GM12891 (cell line): ENCODE measurements around the gene DAB2IP.

Experiments used
- DNase-seq: peaks from one replicate; pipeline ENCODE4 v3.0.0; 2011; ENCODE audit warnings: low spot score; ENCODE audit not compliant: insufficient read length
- FAIRE-seq: peaks from 2 replicates; lab custom pipeline; 2011; peaks lifted over from hg19 to GRCh38; lab: Jason Lieb, UNC
- PAX5 ChIP-seq: IDR thresholded peaks from 2 replicates; pipeline ENCODE4 v1.6.1; 2011; ENCODE audit warnings: low read length, moderate library complexity, mild to moderate bottlenecking; ENCODE audit not compliant: insufficient read depth, severe bottlenecking
- POLR2A ChIP-seq: IDR thresholded peaks from 2 replicates; pipeline ENCODE4 v1.6.1; 2011; ENCODE audit warnings: low read depth, low read length, control low read depth
- POLR2AphosphoS5 ChIP-seq: IDR thresholded peaks from 2 replicates; pipeline ENCODE4 v1.6.1; 2011; ENCODE audit warnings: low read depth, low read length, control low read depth
- POU2F2 ChIP-seq: IDR thresholded peaks from 2 replicates; pipeline ENCODE4 v1.6.1; 2011; ENCODE audit warnings: low read depth, mild to moderate bottlenecking, control low read depth, low read length, moderate library complexity
- SPI1 ChIP-seq: IDR thresholded peaks from 2 replicates; pipeline ENCODE4 v1.6.1; 2011; ENCODE audit warnings: low read depth, low read length, control low read depth
- TAF1 ChIP-seq: IDR thresholded peaks from 2 replicates; pipeline ENCODE4 v1.6.1; 2011; ENCODE audit warnings: low read depth, low read length, control low read depth

The DAB2IP gene

DNA sequence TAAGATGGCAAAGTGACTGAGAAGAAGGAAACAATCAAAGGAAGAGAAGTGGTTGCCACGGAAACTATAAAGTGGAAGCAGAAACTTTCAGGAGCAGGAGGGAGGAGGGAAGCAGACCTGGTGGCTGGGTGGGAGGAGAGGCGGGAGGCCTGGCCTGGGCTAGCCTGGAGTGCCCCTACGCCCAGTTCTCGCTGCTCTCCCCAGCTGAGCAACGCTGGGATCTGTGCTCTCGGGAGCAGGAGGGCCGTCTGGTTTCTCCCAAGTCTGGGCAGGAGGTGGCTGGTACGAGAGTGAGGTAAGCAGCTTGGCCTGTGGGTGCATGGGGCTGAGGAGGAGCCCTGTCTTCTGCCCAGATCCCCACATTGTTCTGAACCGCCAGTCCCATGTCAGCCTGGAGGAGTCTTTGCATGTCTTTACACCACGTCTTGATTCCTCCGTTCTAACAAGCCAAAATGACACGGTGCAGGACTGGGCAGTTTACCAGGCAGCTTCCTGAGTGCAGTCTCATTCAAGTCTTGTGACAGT is 15.0 kb upstream of the DAB2IP start:
- no peak for DNase-seq
- FAIRE-seq = no peak
- TF ChIP-seq SPI1 = no peak
- no peak for TF ChIP-seq PAX5
- no peak for TF ChIP-seq TAF1
- no peak for TF ChIP-seq POLR2AphosphoS5
- TF ChIP-seq POLR2A = no peak
- TF ChIP-seq POU2F2 = no peak

DNA sequence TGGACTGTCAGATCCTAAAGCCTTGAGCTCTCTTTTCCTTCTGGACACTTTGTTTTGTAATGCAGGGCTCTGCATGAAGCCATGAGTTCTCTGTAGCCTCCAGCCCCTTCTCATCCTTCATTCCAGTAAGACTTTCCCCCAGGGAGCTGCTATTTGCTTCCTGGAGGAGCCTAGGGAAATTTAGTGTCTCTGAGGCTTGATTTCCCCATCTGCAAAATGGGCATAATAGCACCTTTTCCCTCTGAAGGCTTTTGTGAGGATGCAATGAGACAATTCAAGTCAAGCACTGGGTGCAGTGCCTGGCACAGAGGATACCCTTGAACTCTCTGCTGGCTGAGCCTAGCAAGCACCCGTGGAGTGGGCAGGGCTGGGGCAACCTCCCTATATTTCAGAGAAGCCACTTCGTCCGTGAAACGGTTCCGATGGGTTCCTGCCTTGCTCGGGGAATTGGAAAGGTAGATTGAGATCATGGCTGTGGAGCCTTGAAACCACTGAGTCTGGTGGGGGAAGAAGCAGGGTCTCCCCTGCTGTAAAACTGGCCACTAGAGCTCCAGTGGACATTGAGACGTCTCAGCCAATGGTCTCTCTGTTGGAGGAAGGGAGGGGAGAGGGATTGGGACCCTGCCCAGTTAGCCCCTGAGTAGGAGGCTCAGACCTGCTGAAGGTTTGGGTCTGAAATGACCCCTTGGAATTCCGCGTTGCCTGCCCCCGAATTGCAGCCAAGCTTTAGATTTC is 14.3 kb upstream of the DAB2IP start:
- DNase-seq (no peak), FAIRE-seq (no peak)
- no peak for TF ChIP-seq PAX5
- TF ChIP-seq POLR2A = no peak
- no peak for TF ChIP-seq TAF1
- no peak for TF ChIP-seq POU2F2
- no peak for TF ChIP-seq SPI1
- TF ChIP-seq POLR2AphosphoS5 = no peak

DNA sequence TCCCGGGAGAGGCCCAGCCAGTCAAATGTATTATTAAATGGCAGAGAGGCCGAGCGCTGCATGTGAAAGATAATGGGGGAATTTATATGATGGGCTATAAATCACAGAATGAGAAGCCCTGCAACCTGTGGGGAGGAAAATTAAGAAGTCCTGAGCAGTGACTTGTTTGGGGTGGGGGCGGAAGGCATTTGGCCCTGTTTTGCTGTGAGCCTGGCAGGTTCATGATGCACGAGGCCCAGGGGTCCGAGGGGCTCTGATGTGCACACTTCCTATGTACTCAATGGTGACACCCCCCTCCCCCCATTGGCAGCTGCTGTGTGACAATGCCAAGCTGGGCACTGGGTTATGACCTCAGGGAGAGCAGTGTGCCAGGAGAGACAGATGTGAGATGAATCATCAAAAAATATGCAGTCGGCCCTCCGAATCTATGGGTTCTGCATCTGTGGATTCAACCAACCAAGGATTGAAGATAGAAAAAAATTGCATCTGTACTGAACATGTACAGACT is 13.7 kb upstream of the DAB2IP start:
- no peak for DNase-seq
- no peak for FAIRE-seq
- no peak for TF ChIP-seq PAX5
- TF ChIP-seq SPI1 = no peak

DNA sequence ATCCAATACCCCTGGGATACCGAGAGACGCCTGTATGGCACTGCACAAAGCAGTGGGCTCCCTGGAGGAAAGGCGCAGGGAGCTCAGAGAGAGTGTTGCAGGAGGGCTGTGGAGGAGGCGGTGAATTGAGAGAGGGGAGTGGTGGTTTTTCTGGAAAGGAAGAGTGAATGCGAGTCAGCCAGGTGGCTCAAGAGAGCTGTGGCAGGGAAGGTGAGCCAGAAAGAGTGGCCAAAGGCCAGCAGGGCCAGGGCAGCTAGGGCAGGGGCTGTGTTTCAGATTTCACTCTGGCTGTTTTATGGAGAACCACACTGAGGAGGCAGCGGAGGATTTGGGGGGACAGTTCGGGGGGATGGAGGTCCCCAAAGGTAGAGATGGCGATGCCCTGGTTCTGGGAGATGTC is 13.0 kb upstream of the DAB2IP start:
- FAIRE-seq = no peak
- TF ChIP-seq POLR2AphosphoS5 (no peak), POLR2A (no peak), TAF1 (no peak), PAX5 (no peak), POU2F2 (no peak), SPI1 (no peak)
- DNase-seq = no peak

DNA sequence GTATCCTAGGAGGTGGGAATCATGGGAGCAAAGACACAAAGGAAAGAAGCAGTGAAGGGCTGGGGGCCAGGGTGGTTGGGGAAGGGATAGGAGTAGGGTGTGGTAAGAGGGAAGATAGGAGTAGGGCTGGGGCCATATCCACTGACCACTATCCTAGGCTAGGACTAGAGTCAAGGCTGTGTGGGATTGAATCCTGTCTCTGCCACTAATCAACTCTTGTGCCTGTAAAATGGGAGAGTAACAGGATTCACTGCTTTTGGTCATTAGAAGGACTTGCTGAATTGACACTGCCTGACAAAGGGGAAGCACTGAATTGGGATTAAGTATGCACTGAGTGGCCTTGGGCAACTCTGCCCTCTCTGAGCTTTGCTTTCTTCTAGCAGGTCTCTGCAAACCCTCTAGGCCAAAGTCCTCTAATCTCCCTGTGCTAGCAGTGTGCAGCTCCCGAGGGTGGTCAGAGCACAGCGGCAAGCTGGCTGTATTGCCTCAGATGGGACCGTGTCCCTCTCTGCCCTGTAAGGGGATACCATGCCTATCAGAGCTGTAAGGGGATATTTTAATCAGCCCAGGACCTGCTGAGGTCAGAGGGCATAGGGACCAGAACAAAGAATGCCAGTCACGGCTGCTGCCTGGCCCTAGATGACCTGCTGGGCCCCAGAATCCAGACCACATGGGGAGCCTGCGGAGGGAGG is 12.4 kb upstream of the DAB2IP start:
- no peak for DNase-seq
- TF ChIP-seq SPI1 (no peak), PAX5 (no peak), TAF1 (no peak), POU2F2 (no peak), POLR2AphosphoS5 (no peak), POLR2A (no peak)
- FAIRE-seq = no peak

DNA sequence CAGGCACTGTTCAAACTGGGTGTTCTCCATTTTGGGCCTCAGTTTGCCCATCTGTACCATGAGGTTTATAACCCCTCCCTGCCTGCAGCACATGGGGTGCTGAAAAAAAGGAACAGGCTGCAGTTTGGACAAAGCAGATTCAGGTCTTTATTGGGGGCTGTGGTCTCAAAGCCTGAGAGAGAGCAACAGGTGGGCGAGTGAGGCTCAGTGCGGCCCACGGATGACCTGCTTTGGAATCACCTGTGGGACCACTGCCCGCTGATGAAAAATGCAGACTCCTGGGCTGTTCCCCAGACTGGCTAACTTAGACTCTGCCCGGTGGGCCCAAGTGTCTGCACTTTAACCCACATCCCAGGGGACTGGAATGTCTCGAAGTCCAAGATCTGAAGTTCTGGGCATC is 11.8 kb upstream of the DAB2IP start:
- FAIRE-seq = no peak
- TF ChIP-seq POLR2A = no peak
- no peak for DNase-seq

DNA sequence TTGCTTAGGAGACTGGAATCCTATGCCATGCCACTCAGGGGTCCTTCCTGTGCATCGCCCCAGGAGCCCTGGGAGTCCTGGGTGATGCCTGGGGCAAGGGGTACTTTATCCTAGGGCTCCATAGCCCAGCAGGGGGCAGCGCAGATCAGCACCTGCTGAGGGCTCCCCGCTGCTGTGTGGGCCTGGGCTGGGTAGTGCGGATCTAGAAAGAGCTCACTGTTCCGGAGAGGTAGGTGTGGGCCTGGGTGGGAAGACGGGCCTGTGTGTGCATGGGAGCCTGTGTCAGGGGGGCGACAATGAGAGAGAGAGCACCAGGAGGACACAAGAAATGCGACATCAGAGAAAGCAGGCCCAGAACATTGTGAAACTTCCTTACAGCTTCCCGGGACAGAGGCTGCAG is 11.4 kb upstream of the DAB2IP start:
- DNase-seq (peak; percentile 52), FAIRE-seq (no peak)
- TF ChIP-seq SPI1 (no peak), TAF1 (no peak), POU2F2 (no peak), PAX5 (no peak), POLR2A (no peak), POLR2AphosphoS5 (no peak)

DNA sequence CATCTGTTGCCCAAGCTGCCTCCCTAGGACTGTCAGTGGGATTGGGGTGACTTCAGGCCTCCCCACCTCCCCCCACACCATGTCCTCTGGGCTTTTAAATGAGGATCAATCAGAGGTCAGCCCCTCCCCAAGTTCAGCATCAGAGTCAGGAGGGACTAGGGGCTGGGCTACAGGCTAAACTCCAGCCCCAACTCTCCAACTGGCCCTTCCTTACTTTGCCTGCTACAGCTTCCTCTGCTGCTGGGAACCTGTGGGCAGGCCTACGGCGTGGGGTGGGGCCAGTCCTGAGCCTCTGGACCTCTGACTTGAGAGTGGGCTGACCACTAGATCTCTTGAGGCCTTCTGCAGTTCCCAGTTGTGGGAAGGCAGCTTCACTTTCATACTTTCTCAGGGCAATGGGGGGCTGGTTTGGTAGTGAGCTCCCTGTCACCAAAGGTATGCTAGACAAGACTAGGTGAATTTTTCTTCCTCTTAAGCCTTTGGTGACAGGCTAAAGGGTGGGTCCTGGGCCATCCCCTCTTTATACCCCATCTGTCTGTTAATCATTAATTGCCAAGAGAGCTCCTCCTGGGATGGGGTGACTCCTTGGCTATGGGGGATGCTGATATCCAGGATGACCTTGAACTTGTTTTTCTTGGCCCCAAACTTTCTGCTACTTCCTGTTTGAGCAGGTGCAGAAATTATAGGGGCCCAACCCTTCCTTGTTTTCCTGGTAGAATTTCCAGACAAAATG is 10.8 kb upstream of the DAB2IP start:
- FAIRE-seq (no peak), DNase-seq (no peak)
- TF ChIP-seq TAF1 (no peak), SPI1 (no peak), POLR2AphosphoS5 (no peak), POU2F2 (no peak), POLR2A (no peak), PAX5 (no peak)

DNA sequence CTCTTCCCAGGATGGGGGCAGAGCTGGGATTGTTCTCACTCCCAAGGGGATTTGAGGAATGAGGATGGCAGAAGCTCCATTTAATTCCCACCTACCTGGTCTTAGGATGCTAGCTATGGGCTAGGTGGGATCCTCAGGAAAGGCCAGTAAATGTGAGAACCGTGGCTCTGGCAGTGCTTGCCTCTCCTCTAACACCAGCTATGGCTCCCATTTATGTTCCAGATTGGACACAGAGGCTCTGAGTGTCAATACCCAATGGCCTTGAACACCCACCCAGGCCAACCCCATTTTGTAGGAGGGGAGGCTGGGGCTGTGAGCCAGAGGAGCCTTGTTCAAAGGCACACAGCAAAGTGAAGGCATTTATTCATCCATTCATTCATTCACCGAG is 10.2 kb upstream of the DAB2IP start:
- TF ChIP-seq PAX5 (no peak), SPI1 (no peak), TAF1 (no peak), POLR2AphosphoS5 (no peak), POU2F2 (no peak), POLR2A (no peak)
- no peak for DNase-seq

DNA sequence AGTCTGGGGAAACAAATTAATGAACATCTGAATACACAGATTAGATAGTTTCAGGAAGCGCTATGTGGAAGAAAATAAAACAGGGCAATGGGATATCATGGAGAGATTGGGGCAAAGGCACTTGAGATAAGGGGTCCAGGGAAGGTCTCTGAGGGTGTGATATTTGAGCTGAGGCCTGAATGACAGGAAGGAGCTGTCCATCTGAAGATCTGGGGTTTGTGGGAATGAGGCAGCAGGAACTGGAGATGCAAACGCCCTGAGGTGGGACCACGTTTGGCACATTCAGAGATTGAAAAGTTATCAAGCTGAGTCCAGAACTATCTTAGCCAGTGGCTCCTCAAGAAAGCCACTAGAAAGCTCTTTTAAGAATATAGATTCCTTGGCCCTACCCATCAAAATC is 8.7 kb upstream of the DAB2IP start:
- DNase-seq (no peak), FAIRE-seq (no peak)
- no peak for TF ChIP-seq PAX5
- no peak for TF ChIP-seq POLR2AphosphoS5
- TF ChIP-seq TAF1 = no peak
- no peak for TF ChIP-seq POU2F2

More for the DNA sequence above, 10.2 kb upstream of the DAB2IP start:
- no peak for FAIRE-seq
